K562 (cell line): ENCODE data around the gene GAPVD1. TPM values are rescaled to one million over a fixed set of nuclear protein-coding genes. Genes with fewer than 3 reads are reported as not detected.
A peak's percentile ranks its signal among the peaks of the same experiment; 100 is the strongest.

ENCODE experiments used
- ARID1B ChIP-seq: fragments of 450-650 bp; IDR thresholded peaks from 2 replicates; pipeline ENCODE4 v1.6.1; 2016; ENCODE audit warnings: antibody characterized with exemption, mild to moderate bottlenecking, inconsistent platforms
- EP300 ChIP-seq: IDR thresholded peaks from 2 replicates; pipeline ENCODE4 v1.6.1; 2012; ENCODE audit warnings: low read length, improper control_type of control experiment
- NBN ChIP-seq: fragments of 450-650 bp; IDR thresholded peaks from 2 replicates; pipeline ENCODE4 v1.6.1; 2016; ENCODE audit warnings: low read depth, mild to moderate bottlenecking
- PYGO2 ChIP-seq: fragments of 450-650 bp; IDR thresholded peaks from 2 replicates; pipeline ENCODE4 v1.6.1; 2016; ENCODE audit warnings: mild to moderate bottlenecking, missing genetic modification characterization, moderate library complexity, missing compliant biosample characterization
- ZNF12 ChIP-seq: sonication (generic); formaldehyde crosslinking; IDR thresholded peaks from 2 replicates; pipeline ENCODE4 v1.4.0; 2020; ENCODE audit warnings: mild to moderate bottlenecking, missing genetic modification reagents
- polyA plus RNA-seq, 8 experiments: library from polyadenylated mRNA; depleted of rRNA in 4 of 8; stranded (reverse) in 5 of 8; unstranded in 3 of 8; fragments of >200 nt; fragmentation: Nextera tagmentation in 2 of 8; fragmentation: Illumina TruSeq in 1 of 8; extraction: Ambion mirVana in 2 of 8; extraction: Trizol in 1 of 8; gene quantifications; 2 replicates each; pipeline versions ENCODE4 v1.2.1 to v1.2.3, GENCODE V29; 2011 to 2014; ENCODE audit warnings: inconsistent platforms in 1 of 8, missing spikeins in 1 of 8
- total RNA-seq, 7 experiments: library from RNA; depleted of rRNA in 6 of 7; stranded (reverse); fragments of >200 nt in 6 of 7; fragmentation: Illumina TruSeq in 2 of 7; extraction: Trizol in 2 of 7; gene quantifications; 2 replicates each; pipeline versions ENCODE4 v1.2.1 to v1.2.3, GENCODE V29; 2011 to 2021; ENCODE audit warnings: low replicate concordance in 1 of 7
- TF ChIP-seq, protein P1 (sequence below): sonication (generic); formaldehyde crosslinking; IDR thresholded peaks from 2 replicates; pipeline ENCODE4 v1.8.1; 2023; ENCODE audit warnings: mild to moderate bottlenecking, missing genetic modification reagents
- TF ChIP-seq, protein P2 (sequence below): fragments of 450-650 bp; IDR thresholded peaks from 2 replicates; pipeline ENCODE4 v1.6.1; 2016; ENCODE audit warnings: mild to moderate bottlenecking, moderate library complexity
- TF ChIP-seq, protein P3 (sequence below): fragments of 450-650 bp; IDR thresholded peaks from 2 replicates; pipeline ENCODE4 v1.6.1; 2016; ENCODE audit warnings: low read depth, mild to moderate bottlenecking, moderate library complexity

GAPVD1 gene
- total and polyA plus RNA-seq, 9 of the 15 experiments (the other 6 are each of a cell fraction or from before 2014, with no cell fraction given), result 9.5 to 66.1 (median 45.5) TPM

DNA sequence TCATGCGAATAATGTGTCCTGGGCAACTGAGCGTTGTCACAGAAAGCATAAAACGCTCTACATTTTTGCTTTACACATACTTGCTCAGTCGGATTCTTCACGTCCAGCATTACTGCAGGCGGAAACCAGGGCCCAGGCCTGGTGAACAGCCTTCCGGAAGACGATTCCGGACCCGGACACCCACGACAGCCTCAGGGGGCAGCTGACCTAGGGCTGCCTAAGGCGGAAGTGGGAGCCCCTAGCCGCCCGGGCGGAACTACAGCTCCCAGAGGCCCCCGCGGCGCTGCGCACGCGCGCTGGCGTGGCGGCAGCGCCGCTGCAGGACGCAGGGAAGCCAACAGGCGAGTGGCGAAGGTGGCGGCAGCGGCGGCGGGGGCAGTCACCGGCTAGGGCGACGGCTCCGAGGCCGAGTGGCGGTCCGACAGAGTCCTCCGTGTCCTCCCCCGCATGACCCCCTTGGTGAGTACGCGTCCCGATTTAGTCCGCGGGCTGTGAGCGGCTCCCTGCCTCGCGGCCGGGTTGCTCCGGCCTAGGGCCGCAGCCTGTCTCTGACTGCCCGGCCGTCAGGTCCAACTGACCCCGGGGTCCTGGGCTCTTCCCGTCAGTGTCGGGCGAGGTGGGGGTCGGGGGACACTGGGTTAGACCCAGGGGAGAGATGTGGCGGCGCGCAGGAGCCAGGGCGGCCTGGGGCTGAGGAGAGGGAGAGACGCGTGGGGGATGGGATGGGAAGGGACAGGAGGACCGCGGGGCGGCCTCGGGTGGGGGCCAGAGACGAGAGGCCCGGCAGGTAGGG, at the start of gene GAPVD1 (continued):
- TF ChIP-seq ZNF12 (CRISPR knock-in tag), result 0 out of 2 replicates have a peak, but pooled peaks have one; percentile 10
- peak; percentile 23 for TF ChIP-seq NBN
- TF ChIP-seq EP300, result 0 out of 2 replicates have a peak, but pooled peaks have one; percentile 16
- TF ChIP-seq, protein P1, sequence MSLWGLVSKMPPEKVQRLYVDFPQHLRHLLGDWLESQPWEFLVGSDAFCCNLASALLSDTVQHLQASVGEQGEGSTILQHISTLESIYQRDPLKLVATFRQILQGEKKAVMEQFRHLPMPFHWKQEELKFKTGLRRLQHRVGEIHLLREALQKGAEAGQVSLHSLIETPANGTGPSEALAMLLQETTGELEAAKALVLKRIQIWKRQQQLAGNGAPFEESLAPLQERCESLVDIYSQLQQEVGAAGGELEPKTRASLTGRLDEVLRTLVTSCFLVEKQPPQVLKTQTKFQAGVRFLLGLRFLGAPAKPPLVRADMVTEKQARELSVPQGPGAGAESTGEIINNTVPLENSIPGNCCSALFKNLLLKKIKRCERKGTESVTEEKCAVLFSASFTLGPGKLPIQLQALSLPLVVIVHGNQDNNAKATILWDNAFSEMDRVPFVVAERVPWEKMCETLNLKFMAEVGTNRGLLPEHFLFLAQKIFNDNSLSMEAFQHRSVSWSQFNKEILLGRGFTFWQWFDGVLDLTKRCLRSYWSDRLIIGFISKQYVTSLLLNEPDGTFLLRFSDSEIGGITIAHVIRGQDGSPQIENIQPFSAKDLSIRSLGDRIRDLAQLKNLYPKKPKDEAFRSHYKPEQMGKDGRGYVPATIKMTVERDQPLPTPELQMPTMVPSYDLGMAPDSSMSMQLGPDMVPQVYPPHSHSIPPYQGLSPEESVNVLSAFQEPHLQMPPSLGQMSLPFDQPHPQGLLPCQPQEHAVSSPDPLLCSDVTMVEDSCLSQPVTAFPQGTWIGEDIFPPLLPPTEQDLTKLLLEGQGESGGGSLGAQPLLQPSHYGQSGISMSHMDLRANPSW (CRISPR knock-in tag), result 0 out of 2 replicates have a peak, but pooled peaks have one; percentile 32
- TF ChIP-seq, protein P2, sequence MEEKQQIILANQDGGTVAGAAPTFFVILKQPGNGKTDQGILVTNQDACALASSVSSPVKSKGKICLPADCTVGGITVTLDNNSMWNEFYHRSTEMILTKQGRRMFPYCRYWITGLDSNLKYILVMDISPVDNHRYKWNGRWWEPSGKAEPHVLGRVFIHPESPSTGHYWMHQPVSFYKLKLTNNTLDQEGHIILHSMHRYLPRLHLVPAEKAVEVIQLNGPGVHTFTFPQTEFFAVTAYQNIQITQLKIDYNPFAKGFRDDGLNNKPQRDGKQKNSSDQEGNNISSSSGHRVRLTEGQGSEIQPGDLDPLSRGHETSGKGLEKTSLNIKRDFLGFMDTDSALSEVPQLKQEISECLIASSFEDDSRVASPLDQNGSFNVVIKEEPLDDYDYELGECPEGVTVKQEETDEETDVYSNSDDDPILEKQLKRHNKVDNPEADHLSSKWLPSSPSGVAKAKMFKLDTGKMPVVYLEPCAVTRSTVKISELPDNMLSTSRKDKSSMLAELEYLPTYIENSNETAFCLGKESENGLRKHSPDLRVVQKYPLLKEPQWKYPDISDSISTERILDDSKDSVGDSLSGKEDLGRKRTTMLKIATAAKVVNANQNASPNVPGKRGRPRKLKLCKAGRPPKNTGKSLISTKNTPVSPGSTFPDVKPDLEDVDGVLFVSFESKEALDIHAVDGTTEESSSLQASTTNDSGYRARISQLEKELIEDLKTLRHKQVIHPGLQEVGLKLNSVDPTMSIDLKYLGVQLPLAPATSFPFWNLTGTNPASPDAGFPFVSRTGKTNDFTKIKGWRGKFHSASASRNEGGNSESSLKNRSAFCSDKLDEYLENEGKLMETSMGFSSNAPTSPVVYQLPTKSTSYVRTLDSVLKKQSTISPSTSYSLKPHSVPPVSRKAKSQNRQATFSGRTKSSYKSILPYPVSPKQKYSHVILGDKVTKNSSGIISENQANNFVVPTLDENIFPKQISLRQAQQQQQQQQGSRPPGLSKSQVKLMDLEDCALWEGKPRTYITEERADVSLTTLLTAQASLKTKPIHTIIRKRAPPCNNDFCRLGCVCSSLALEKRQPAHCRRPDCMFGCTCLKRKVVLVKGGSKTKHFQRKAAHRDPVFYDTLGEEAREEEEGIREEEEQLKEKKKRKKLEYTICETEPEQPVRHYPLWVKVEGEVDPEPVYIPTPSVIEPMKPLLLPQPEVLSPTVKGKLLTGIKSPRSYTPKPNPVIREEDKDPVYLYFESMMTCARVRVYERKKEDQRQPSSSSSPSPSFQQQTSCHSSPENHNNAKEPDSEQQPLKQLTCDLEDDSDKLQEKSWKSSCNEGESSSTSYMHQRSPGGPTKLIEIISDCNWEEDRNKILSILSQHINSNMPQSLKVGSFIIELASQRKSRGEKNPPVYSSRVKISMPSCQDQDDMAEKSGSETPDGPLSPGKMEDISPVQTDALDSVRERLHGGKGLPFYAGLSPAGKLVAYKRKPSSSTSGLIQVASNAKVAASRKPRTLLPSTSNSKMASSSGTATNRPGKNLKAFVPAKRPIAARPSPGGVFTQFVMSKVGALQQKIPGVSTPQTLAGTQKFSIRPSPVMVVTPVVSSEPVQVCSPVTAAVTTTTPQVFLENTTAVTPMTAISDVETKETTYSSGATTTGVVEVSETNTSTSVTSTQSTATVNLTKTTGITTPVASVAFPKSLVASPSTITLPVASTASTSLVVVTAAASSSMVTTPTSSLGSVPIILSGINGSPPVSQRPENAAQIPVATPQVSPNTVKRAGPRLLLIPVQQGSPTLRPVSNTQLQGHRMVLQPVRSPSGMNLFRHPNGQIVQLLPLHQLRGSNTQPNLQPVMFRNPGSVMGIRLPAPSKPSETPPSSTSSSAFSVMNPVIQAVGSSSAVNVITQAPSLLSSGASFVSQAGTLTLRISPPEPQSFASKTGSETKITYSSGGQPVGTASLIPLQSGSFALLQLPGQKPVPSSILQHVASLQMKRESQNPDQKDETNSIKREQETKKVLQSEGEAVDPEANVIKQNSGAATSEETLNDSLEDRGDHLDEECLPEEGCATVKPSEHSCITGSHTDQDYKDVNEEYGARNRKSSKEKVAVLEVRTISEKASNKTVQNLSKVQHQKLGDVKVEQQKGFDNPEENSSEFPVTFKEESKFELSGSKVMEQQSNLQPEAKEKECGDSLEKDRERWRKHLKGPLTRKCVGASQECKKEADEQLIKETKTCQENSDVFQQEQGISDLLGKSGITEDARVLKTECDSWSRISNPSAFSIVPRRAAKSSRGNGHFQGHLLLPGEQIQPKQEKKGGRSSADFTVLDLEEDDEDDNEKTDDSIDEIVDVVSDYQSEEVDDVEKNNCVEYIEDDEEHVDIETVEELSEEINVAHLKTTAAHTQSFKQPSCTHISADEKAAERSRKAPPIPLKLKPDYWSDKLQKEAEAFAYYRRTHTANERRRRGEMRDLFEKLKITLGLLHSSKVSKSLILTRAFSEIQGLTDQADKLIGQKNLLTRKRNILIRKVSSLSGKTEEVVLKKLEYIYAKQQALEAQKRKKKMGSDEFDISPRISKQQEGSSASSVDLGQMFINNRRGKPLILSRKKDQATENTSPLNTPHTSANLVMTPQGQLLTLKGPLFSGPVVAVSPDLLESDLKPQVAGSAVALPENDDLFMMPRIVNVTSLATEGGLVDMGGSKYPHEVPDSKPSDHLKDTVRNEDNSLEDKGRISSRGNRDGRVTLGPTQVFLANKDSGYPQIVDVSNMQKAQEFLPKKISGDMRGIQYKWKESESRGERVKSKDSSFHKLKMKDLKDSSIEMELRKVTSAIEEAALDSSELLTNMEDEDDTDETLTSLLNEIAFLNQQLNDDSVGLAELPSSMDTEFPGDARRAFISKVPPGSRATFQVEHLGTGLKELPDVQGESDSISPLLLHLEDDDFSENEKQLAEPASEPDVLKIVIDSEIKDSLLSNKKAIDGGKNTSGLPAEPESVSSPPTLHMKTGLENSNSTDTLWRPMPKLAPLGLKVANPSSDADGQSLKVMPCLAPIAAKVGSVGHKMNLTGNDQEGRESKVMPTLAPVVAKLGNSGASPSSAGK, result peak; percentile 64; the same call in 1 of the 2 replicates
- TF ChIP-seq PYGO2 (tag), result no peak
- TF ChIP-seq, protein P3, sequence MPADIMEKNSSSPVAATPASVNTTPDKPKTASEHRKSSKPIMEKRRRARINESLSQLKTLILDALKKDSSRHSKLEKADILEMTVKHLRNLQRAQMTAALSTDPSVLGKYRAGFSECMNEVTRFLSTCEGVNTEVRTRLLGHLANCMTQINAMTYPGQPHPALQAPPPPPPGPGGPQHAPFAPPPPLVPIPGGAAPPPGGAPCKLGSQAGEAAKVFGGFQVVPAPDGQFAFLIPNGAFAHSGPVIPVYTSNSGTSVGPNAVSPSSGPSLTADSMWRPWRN, result no peak
- peak; percentile 65 for TF ChIP-seq ARID1B
